Osteoblast (primary cell): ENCODE measurements around the gene TSPAN5. TPM values are rescaled to one million over a fixed set of nuclear protein-coding genes. Genes with fewer than 3 reads are reported as not detected.
A peak's percentile ranks its signal among the peaks of the same experiment; 100 is the strongest.
"Not testable (repeated sequence)": the region's sequence is repeated elsewhere in the genome, so short reads cannot be mapped to it uniquely, and the experiment has no call there.

ENCODE experiments used
- DNase-seq: peaks from one replicate; pipeline ENCODE4 v3.0.0; 2011; ENCODE audit warnings: low spot score, mixed read lengths; ENCODE audit not compliant: insufficient read length; ENCODE audit errors: missing footprints
- H2AFZ ChIP-seq: 2 replicates; pipeline ENCODE4 v1.6.0; 2011; ENCODE audit warnings: mild to moderate bottlenecking, low read length
- H3K27ac ChIP-seq: 2 replicates; pipeline ENCODE4 v1.5.1; 2011; ENCODE audit warnings: mild to moderate bottlenecking, low read depth, low read length, moderate library complexity
- H3K27me3 ChIP-seq: 2 replicates; pipeline ENCODE4 v1.6.0; 2012; ENCODE audit warnings: mild to moderate bottlenecking, control low read depth, inconsistent platforms, low read length, moderate library complexity; ENCODE audit not compliant: insufficient read depth
- H3K36me3 ChIP-seq: 2 replicates; pipeline ENCODE4 v1.5.1; 2011; ENCODE audit warnings: mild to moderate bottlenecking, low read length, control low read depth, moderate library complexity; ENCODE audit not compliant: insufficient read depth
- H3K4me1 ChIP-seq: 2 replicates; pipeline ENCODE4 v1.5.1; 2011; ENCODE audit warnings: mild to moderate bottlenecking, low read length, control low read depth, moderate library complexity; ENCODE audit not compliant: insufficient read depth
- H3K4me2 ChIP-seq: 2 replicates; pipeline ENCODE4 v1.6.0; 2011; ENCODE audit warnings: mild to moderate bottlenecking, low read length; ENCODE audit not compliant: insufficient read depth
- H3K4me3 ChIP-seq: fragments of 200-600 bp; sonication (generic); 3 replicates; pipeline ENCODE4 v1.5.1; 2012; ENCODE audit warnings: mild to moderate bottlenecking, low read length, inconsistent platforms; ENCODE audit not compliant: insufficient read depth
- H3K79me2 ChIP-seq: 2 replicates; pipeline ENCODE4 v1.6.0; 2012; ENCODE audit warnings: mild to moderate bottlenecking, low read length, control low read depth, inconsistent platforms; ENCODE audit not compliant: insufficient read depth
- H3K9me3 ChIP-seq: 2 replicates; pipeline ENCODE4 v1.5.1; 2011; ENCODE audit warnings: low read depth, low read length, control low read depth
- H4K20me1 ChIP-seq: 2 replicates; pipeline ENCODE4 v1.6.0; 2012; ENCODE audit warnings: mild to moderate bottlenecking, low read length, control low read depth; ENCODE audit not compliant: insufficient read depth
- CTCF ChIP-seq: IDR thresholded peaks from 2 replicates; pipeline ENCODE4 v1.5.1; 2011; ENCODE audit warnings: mild to moderate bottlenecking, low read depth, low read length, moderate library complexity; ENCODE audit errors: extremely low read depth
- total RNA-seq: library from RNA; depleted of rRNA; stranded (reverse); fragments of >200 nt; gene quantifications from 2 replicates; pipeline ENCODE4 v1.2.3, GENCODE V29; 2012

The TSPAN5 gene
- 36.9 and 41.8 TPM in 2 replicates for total RNA-seq

- peaks cover 34% of the 10 kb centered on the region for H3K79me2 ChIP-seq
- H2AFZ ChIP-seq = peak within 1 kb of the TSS; percentile 91
- peaks cover 48% of the 10 kb centered on the region for H3K4me1 ChIP-seq
- DNase-seq = peak; percentile 96
- peak within 1 kb of the TSS; percentile 61 for H3K27ac ChIP-seq
- H3K36me3 ChIP-seq = no peaks in the 10 kb centered on the region
- H3K9me3 ChIP-seq = no peaks in the 10 kb centered on the region
- no peaks in the 10 kb centered on the region for H4K20me1 ChIP-seq
- peak within 1 kb of the TSS; percentile 75 for H3K4me3 ChIP-seq
- H3K4me2 ChIP-seq = peak within 1 kb of the TSS; percentile 90
- TF ChIP-seq CTCF = no peak
- H3K27me3 ChIP-seq = no peaks in the 10 kb centered on the region
Observed at GRCh38 chr4:98658287-98659105, at the start of gene TSPAN5. Gene TSPAN5, minus strand, starts transcription at chr4:98658611.

GRCh38 chr4:98706935-98707334 is 48.5 kb upstream of the TSPAN5 start:
- no peak overlapping the region for H3K4me2 ChIP-seq
- no peak overlapping the region for H3K27ac ChIP-seq
- no peaks in the 10 kb centered on the region for H4K20me1 ChIP-seq
- no peaks in the 10 kb centered on the region for H3K9me3 ChIP-seq
- no peaks in the 10 kb centered on the region for H3K27me3 ChIP-seq
- no peak for DNase-seq
- H2AFZ ChIP-seq = no peak overlapping the region
- H3K4me3 ChIP-seq = no peak overlapping the region
- H3K4me1 ChIP-seq = no peaks in the 10 kb centered on the region
- TF ChIP-seq CTCF = no peak
- no peaks in the 10 kb centered on the region for H3K79me2 ChIP-seq
- H3K36me3 ChIP-seq = no peaks in the 10 kb centered on the region

GRCh38 chr4:98706200-98706813 is 47.9 kb upstream of the TSPAN5 start:
- Histone ChIP-seq H2AFZ (peak overlapping the region; percentile 27), H3K4me1 (no peaks in the 10 kb centered on the region), H3K9me3 (no peaks in the 10 kb centered on the region), H3K79me2 (no peaks in the 10 kb centered on the region), H4K20me1 (no peaks in the 10 kb centered on the region), H3K4me2 (no peak overlapping the region), H3K27me3 (no peaks in the 10 kb centered on the region), H3K27ac (no peak overlapping the region), H3K36me3 (no peaks in the 10 kb centered on the region), H3K4me3 (no peak overlapping the region)
- TF ChIP-seq CTCF = no peak
- peak; percentile 31 for DNase-seq

GRCh38 chr4:98705586-98705985 is 47.2 kb upstream of the TSPAN5 start:
- not testable (repeated sequence) for H4K20me1 ChIP-seq, DNase-seq, H3K4me1 ChIP-seq, H2AFZ ChIP-seq, H3K79me2 ChIP-seq, H3K36me3 ChIP-seq, H3K27ac ChIP-seq, H3K9me3 ChIP-seq, H3K4me2 ChIP-seq, H3K27me3 ChIP-seq, H3K4me3 ChIP-seq
